Measurements from ENCODE around the gene ABCD3.

DNA sequence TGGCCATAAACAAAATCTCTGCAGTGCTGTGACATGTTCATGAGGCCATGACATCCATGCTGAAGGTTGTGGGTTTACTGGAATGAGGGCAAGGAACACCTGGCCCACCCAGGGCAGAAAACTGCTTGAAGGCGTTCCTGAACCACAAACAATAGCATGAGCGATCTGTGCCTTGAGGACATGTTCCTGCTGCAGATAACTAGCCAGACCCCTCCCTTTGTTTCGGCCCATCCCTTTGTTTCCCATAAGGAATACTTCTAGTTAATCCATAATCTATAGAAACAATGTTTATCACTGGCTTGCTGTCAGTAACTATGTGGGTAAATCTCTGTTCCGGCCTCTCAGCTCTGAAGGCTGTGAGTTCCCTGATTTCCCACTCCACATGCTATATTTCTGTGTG lies 28.9 kb upstream of the ABCD3 start:
- TF ChIP-seq POLR2AphosphoS5 (IDR thresholded peaks at IDR 0.05): no peak
- TF ChIP-seq, protein P1, sequence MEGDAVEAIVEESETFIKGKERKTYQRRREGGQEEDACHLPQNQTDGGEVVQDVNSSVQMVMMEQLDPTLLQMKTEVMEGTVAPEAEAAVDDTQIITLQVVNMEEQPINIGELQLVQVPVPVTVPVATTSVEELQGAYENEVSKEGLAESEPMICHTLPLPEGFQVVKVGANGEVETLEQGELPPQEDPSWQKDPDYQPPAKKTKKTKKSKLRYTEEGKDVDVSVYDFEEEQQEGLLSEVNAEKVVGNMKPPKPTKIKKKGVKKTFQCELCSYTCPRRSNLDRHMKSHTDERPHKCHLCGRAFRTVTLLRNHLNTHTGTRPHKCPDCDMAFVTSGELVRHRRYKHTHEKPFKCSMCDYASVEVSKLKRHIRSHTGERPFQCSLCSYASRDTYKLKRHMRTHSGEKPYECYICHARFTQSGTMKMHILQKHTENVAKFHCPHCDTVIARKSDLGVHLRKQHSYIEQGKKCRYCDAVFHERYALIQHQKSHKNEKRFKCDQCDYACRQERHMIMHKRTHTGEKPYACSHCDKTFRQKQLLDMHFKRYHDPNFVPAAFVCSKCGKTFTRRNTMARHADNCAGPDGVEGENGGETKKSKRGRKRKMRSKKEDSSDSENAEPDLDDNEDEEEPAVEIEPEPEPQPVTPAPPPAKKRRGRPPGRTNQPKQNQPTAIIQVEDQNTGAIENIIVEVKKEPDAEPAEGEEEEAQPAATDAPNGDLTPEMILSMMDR (IDR thresholded peaks at IDR 0.05): no peak
